HepG2 (cell line): ENCODE data around the gene ISG20. TPM values are rescaled to one million over a fixed set of nuclear protein-coding genes. Genes with fewer than 3 reads are reported as not detected.

Experiments
- ATF3 ChIP-seq: sonication (generic); formaldehyde crosslinking; IDR thresholded peaks from 2 replicates; pipeline ENCODE4 v1.4.0; 2020; ENCODE audit warnings: missing genetic modification reagents
- ATF7-NPFF ChIP-seq: sonication (generic); formaldehyde crosslinking; IDR thresholded peaks from 2 replicates; pipeline ENCODE4 v1.8.1; 2023; ENCODE audit warnings: mild to moderate bottlenecking, low read depth, missing genetic modification reagents, moderate library complexity
- ERF ChIP-seq: IDR thresholded peaks from 2 replicates; pipeline ENCODE4 v1.6.1; 2018; ENCODE audit warnings: missing biosample characterization, missing genetic modification reagents
- GATAD2A ChIP-seq: IDR thresholded peaks from 2 replicates; pipeline ENCODE4 v1.6.1; 2016
- HIVEP1 ChIP-seq: sonication (generic); formaldehyde crosslinking; IDR thresholded peaks from 2 replicates; pipeline ENCODE4 v1.4.0; 2020; ENCODE audit warnings: mild to moderate bottlenecking, missing genetic modification reagents
- HNRNPL ChIP-seq: fragments of 200-400 bp; formaldehyde crosslinking; IDR thresholded peaks from 2 replicates; pipeline ENCODE4 v1.6.1; 2017; ENCODE audit warnings: mild to moderate bottlenecking, low read depth, low read length
- KAT8 ChIP-seq: IDR thresholded peaks from 2 replicates; pipeline ENCODE4 v1.6.1; 2016; ENCODE audit warnings: missing genetic modification reagents, missing compliant biosample characterization
- KLF9 ChIP-seq: IDR thresholded peaks from 2 replicates; pipeline ENCODE4 v1.6.1; 2016; ENCODE audit warnings: low read depth
- MIER3 ChIP-seq: IDR thresholded peaks from 2 replicates; pipeline ENCODE4 v1.6.1; 2016; ENCODE audit warnings: missing compliant biosample characterization, borderline replicate concordance
- NR0B2 ChIP-seq: sonication (generic); formaldehyde crosslinking; IDR thresholded peaks from 2 replicates; pipeline ENCODE4 v1.4.0; 2020; ENCODE audit warnings: mild to moderate bottlenecking, missing genetic modification reagents
- PHF20 ChIP-seq: sonication (generic); formaldehyde crosslinking; IDR thresholded peaks from 2 replicates; pipeline ENCODE4 v1.5.0; 2020; ENCODE audit warnings: mild to moderate bottlenecking, missing genetic modification reagents
- PHF8 ChIP-seq: sonication (generic); formaldehyde crosslinking; IDR thresholded peaks from 2 replicates; pipeline ENCODE4 v1.5.0; 2020; ENCODE audit warnings: missing genetic modification reagents
- POGZ ChIP-seq: sonication (generic); formaldehyde crosslinking; IDR thresholded peaks from 2 replicates; pipeline ENCODE4 v1.4.0; 2020; ENCODE audit warnings: mild to moderate bottlenecking, missing genetic modification reagents
- RAD21 ChIP-seq: fragments of 450-650 bp; formaldehyde crosslinking; IDR thresholded peaks from 2 replicates; pipeline ENCODE4 v1.5.0; 2020; ENCODE audit warnings: mild to moderate bottlenecking
- RBM22 ChIP-seq: fragments of 200-400 bp; formaldehyde crosslinking; optimal IDR thresholded peaks from 2 replicates; pipeline ENCODE3; 2017; ENCODE audit warnings: mild to moderate bottlenecking, low read length, moderate library complexity
- RBM39 ChIP-seq: fragments of 200-400 bp; formaldehyde crosslinking; IDR thresholded peaks from one replicate; pipeline ENCODE4 v1.6.1; 2018; ENCODE audit warnings: antibody characterized with exemption, mild to moderate bottlenecking, low read depth, low read length; ENCODE audit not compliant: poor library complexity, severe bottlenecking
- RFXAP ChIP-seq: sonication (generic); formaldehyde crosslinking; IDR thresholded peaks from 2 replicates; pipeline ENCODE4 v1.4.0; 2020; ENCODE audit warnings: missing genetic modification reagents, borderline replicate concordance
- SALL1 ChIP-seq: sonication (generic); formaldehyde crosslinking; IDR thresholded peaks from 2 replicates; pipeline ENCODE4 v1.8.0; 2022; ENCODE audit warnings: mild to moderate bottlenecking, missing genetic modification reagents
- SAP130 ChIP-seq: IDR thresholded peaks from 2 replicates; pipeline ENCODE4 v1.6.1; 2016; ENCODE audit warnings: low read depth
- SATB2 ChIP-seq: sonication (generic); formaldehyde crosslinking; IDR thresholded peaks from 2 replicates; pipeline ENCODE4 v1.5.0; 2020; ENCODE audit warnings: missing genetic modification reagents
- TBX2 ChIP-seq: sonication (generic); formaldehyde crosslinking; IDR thresholded peaks from 2 replicates; pipeline ENCODE4 v1.5.0; 2020; ENCODE audit warnings: missing genetic modification reagents, mild to moderate bottlenecking, borderline replicate concordance
- TFDP2 ChIP-seq: sonication (generic); formaldehyde crosslinking; IDR thresholded peaks from 2 replicates; pipeline ENCODE4 v1.4.0; 2020; ENCODE audit warnings: missing genetic modification reagents
- THAP7 ChIP-seq: sonication (generic); formaldehyde crosslinking; IDR thresholded peaks from 2 replicates; pipeline ENCODE4 v1.8.1; 2023; ENCODE audit warnings: mild to moderate bottlenecking, missing genetic modification reagents
- ZNF256 ChIP-seq: sonication (generic); formaldehyde crosslinking; conservative IDR thresholded peaks from 2 replicates; pipeline ENCODE4 v1.4.0; 2020; ENCODE audit warnings: missing genetic modification reagents
- ZNF3 ChIP-seq: IDR thresholded peaks from 2 replicates; pipeline ENCODE4 v1.7.0; 2017; ENCODE audit warnings: inconsistent platforms
- ZNF430 ChIP-seq: sonication (generic); formaldehyde crosslinking; IDR thresholded peaks from 2 replicates; pipeline ENCODE4 v1.9.0; 2021; ENCODE audit warnings: mild to moderate bottlenecking, missing genetic modification reagents
- ZNF547 ChIP-seq: sonication (generic); formaldehyde crosslinking; IDR thresholded peaks from 2 replicates; pipeline ENCODE4 v1.5.1; 2020; ENCODE audit warnings: mild to moderate bottlenecking, missing genetic modification reagents
- ZNF598 ChIP-seq: sonication (generic); formaldehyde crosslinking; IDR thresholded peaks from 2 replicates; pipeline ENCODE4 v1.5.1; 2020; ENCODE audit warnings: mild to moderate bottlenecking, missing genetic modification reagents, borderline replicate concordance
- ZNF615 ChIP-seq: sonication (generic); formaldehyde crosslinking; IDR thresholded peaks from 2 replicates; pipeline ENCODE4 v1.5.0; 2020; ENCODE audit warnings: mild to moderate bottlenecking, missing genetic modification reagents, borderline replicate concordance
- ZNF660 ChIP-seq: sonication (generic); formaldehyde crosslinking; IDR thresholded peaks from 2 replicates; pipeline ENCODE4 v1.5.1; 2020; ENCODE audit warnings: mild to moderate bottlenecking, low read depth, missing genetic modification reagents, borderline replicate concordance
- ZNF678 ChIP-seq: sonication (generic); formaldehyde crosslinking; IDR thresholded peaks from 2 replicates; pipeline ENCODE4 v1.4.0; 2020; ENCODE audit warnings: mild to moderate bottlenecking, missing genetic modification reagents
- polyA plus RNA-seq, 8 experiments: library from polyadenylated mRNA; depleted of rRNA in 3 of 8; stranded (reverse) in 7 of 8; unstranded in 1 of 8; fragments of >200 nt; fragmentation: Illumina TruSeq in 4 of 8; extraction: Trizol in 4 of 8; gene quantifications; 2 replicates each; pipeline versions ENCODE4 v1.2.1 to v1.2.3, GENCODE V29; 2011 to 2016; ENCODE audit warnings: low read depth in 4 of 8, missing spikeins in 1 of 8, mixed read lengths in 1 of 8; ENCODE audit not compliant: insufficient read depth in 1 of 8
- total RNA-seq, 5 experiments: library from RNA; depleted of rRNA; stranded (reverse); fragments of >200 nt; fragmentation: Illumina TruSeq; extraction: Trizol; gene quantifications; 2 replicates each; pipeline ENCODE4 v1.2.3, GENCODE V29; 2016; ENCODE audit warnings: low read depth in 1 of 5

The ISG20 gene
- total and polyA plus RNA-seq, 2 of the 13 experiments (the other 11 are each of a cell fraction or from before 2014, with no cell fraction given): 6.3 to 31.5 TPM

- TF ChIP-seq HIVEP1: peak; percentile 70; the same call in 1 of the 2 replicates
- TF ChIP-seq KAT8 (CRISPR knock-in tag): peak; percentile 54; the same call in 1 of the 2 replicates
- 0 out of 2 replicates have a peak, but pooled peaks have one; percentile 13 for TF ChIP-seq KLF9 (CRISPR knock-in tag)
- peak; percentile 87 for TF ChIP-seq ERF (CRISPR knock-in tag)
- TF ChIP-seq HNRNPL: no peak
- peak; percentile 81; the same call in 1 of the 2 replicates for TF ChIP-seq ZNF430 (CRISPR knock-in tag)
- peak; percentile 75 for TF ChIP-seq PHF8 (CRISPR knock-in tag)
- peak; percentile 97 for TF ChIP-seq TFDP2 (CRISPR knock-in tag)
- peak; percentile 4 for TF ChIP-seq RBM22
- peak; percentile 82; the same call in 1 of the 2 replicates for TF ChIP-seq ZNF598 (CRISPR knock-in tag)
- TF ChIP-seq TBX2: peak; percentile 73
- TF ChIP-seq ATF3 (CRISPR knock-in tag): no peak
- TF ChIP-seq PHF20: peak; percentile 78
- no peak for TF ChIP-seq ZNF678 (CRISPR knock-in tag)
- TF ChIP-seq ZNF615 (CRISPR knock-in tag): no peak
- 0 out of 2 replicates have a peak, but pooled peaks have one; percentile 18 for TF ChIP-seq POGZ (CRISPR knock-in tag)
- TF ChIP-seq RBM39: peak; percentile 80
- TF ChIP-seq SATB2 (CRISPR knock-in tag): peak; percentile 77; the same call in 1 of the 2 replicates
- TF ChIP-seq RAD21 (CRISPR knock-in tag): peak; percentile 42
- TF ChIP-seq RFXAP (CRISPR knock-in tag): no peak; the same call in none of the 2 replicates
- TF ChIP-seq SALL1 (CRISPR knock-in tag): peak; percentile 80
- peak; percentile 94 for TF ChIP-seq NR0B2
- peak; percentile 96 for TF ChIP-seq ATF7-NPFF
- peak; percentile 70; the same call in 1 of the 2 replicates for TF ChIP-seq THAP7 (CRISPR knock-in tag)
- TF ChIP-seq ZNF3 (CRISPR knock-in tag): no peak
- no peak for TF ChIP-seq ZNF660 (CRISPR knock-in tag)
- no peak for TF ChIP-seq GATAD2A (CRISPR knock-in tag)
- TF ChIP-seq MIER3 (CRISPR knock-in tag): peak; percentile 25; the same call in 1 of the 2 replicates
- peak; percentile 93 for TF ChIP-seq ZNF547
- peak; percentile 99 for TF ChIP-seq SAP130 (CRISPR knock-in tag)
- peak; percentile 79; the same call in 1 of the 2 replicates for TF ChIP-seq ZNF256 (CRISPR knock-in tag)
These were observed 17.6 kb upstream of the ISG20 start, which contains the start of gene AEN (continued) for GRCh38 chr15:88620995-88621772.
